HepG2 (cell line): ENCODE results near the gene NRL. TPM values are rescaled to one million over a fixed set of nuclear protein-coding genes. Genes with fewer than 3 reads are reported as not detected.

Experiments used
- EED ChIP-seq: sonication (generic); formaldehyde crosslinking; IDR thresholded peaks from 2 replicates; pipeline ENCODE4 v1.5.0; 2020; ENCODE audit warnings: mild to moderate bottlenecking, missing genetic modification reagents
- HOXA9 ChIP-seq: sonication (generic); formaldehyde crosslinking; IDR thresholded peaks from 2 replicates; pipeline ENCODE4 v1.8.1; 2022; ENCODE audit warnings: missing genetic modification reagents, mild to moderate bottlenecking, moderate library complexity, borderline replicate concordance
- MIER2 ChIP-seq: IDR thresholded peaks from 2 replicates; pipeline ENCODE4 v1.6.1; 2016; ENCODE audit warnings: missing biosample characterization, missing genetic modification reagents
- MIXL1 ChIP-seq: IDR thresholded peaks from 2 replicates; pipeline ENCODE4 v1.6.1; 2016
- NAIF1 ChIP-seq: sonication (generic); formaldehyde crosslinking; IDR thresholded peaks from 2 replicates; pipeline ENCODE4 v1.5.0; 2020; ENCODE audit warnings: mild to moderate bottlenecking, missing genetic modification reagents, borderline replicate concordance
- NFE2L1 ChIP-seq: sonication (generic); formaldehyde crosslinking; IDR thresholded peaks from 2 replicates; pipeline ENCODE4 v1.4.0; 2020; ENCODE audit warnings: missing genetic modification reagents, mild to moderate bottlenecking, borderline replicate concordance
- NFYC ChIP-seq: IDR thresholded peaks from 2 replicates; pipeline ENCODE4 v1.6.1; 2016; ENCODE audit warnings: missing genetic modification reagents, missing compliant biosample characterization
- PCBP2 ChIP-seq: fragments of 200-400 bp; formaldehyde crosslinking; optimal IDR thresholded peaks from 2 replicates; pipeline ENCODE3; 2018; ENCODE audit warnings: low read length, low read depth; ENCODE audit not compliant: poor library complexity, severe bottlenecking
- PRMT3 ChIP-seq: sonication (generic); formaldehyde crosslinking; IDR thresholded peaks from 2 replicates; pipeline ENCODE4 v1.8.1; 2022; ENCODE audit warnings: low read depth, mild to moderate bottlenecking, moderate library complexity, missing genetic modification reagents, borderline replicate concordance
- RELA ChIP-seq: sonication (generic); formaldehyde crosslinking; IDR thresholded peaks from 2 replicates; pipeline ENCODE4 v1.4.0; 2020; ENCODE audit warnings: missing genetic modification reagents
- REXO4 ChIP-seq: sonication (generic); formaldehyde crosslinking; IDR thresholded peaks from 2 replicates; pipeline ENCODE4 v1.8.0; 2022; ENCODE audit warnings: missing genetic modification reagents, mild to moderate bottlenecking, borderline replicate concordance
- ZFYVE20 ChIP-seq: sonication (generic); formaldehyde crosslinking; IDR thresholded peaks from 2 replicates; pipeline ENCODE4 v1.8.0; 2023; ENCODE audit warnings: low read depth, mild to moderate bottlenecking, moderate library complexity, missing genetic modification reagents, borderline replicate concordance
- ZNF207 ChIP-seq: fragments of 450-650 bp; IDR thresholded peaks from 2 replicates; pipeline ENCODE4 v1.6.1; 2016; ENCODE audit warnings: antibody characterized with exemption, borderline replicate concordance
- ZNF383 ChIP-seq: sonication (generic); formaldehyde crosslinking; IDR thresholded peaks from 2 replicates; pipeline ENCODE4 v1.4.0; 2020; ENCODE audit warnings: missing genetic modification reagents, mild to moderate bottlenecking, borderline replicate concordance
- ZNF44 ChIP-seq: sonication (generic); formaldehyde crosslinking; IDR thresholded peaks from 2 replicates; pipeline ENCODE4 v1.5.1; 2020; ENCODE audit warnings: mild to moderate bottlenecking, missing genetic modification reagents
- ZSCAN9 ChIP-seq: IDR thresholded peaks from 2 replicates; pipeline ENCODE4 v1.6.1; 2016; ENCODE audit warnings: borderline replicate concordance
- polyA plus RNA-seq, 8 experiments: library from polyadenylated mRNA; depleted of rRNA in 3 of 8; stranded (reverse) in 7 of 8; unstranded in 1 of 8; fragments of >200 nt; fragmentation: Illumina TruSeq in 4 of 8; extraction: Trizol in 4 of 8; gene quantifications; 2 replicates each; pipeline versions ENCODE4 v1.2.1 to v1.2.3, GENCODE V29; 2011 to 2016; ENCODE audit warnings: low read depth in 4 of 8, missing spikeins in 1 of 8, mixed read lengths in 1 of 8; ENCODE audit not compliant: insufficient read depth in 1 of 8
- total RNA-seq, 5 experiments: library from RNA; depleted of rRNA; stranded (reverse); fragments of >200 nt; fragmentation: Illumina TruSeq; extraction: Trizol; gene quantifications; 2 replicates each; pipeline ENCODE4 v1.2.3, GENCODE V29; 2016; ENCODE audit warnings: low read depth in 1 of 5
- TF ChIP-seq, protein P1 (sequence below): IDR thresholded peaks from 2 replicates; pipeline ENCODE4 v1.6.1; 2016; ENCODE audit warnings: low read depth, missing genetic modification reagents, missing compliant biosample characterization
- TF ChIP-seq, protein P2 (sequence below): sonication (generic); formaldehyde crosslinking; IDR thresholded peaks from 2 replicates; pipeline ENCODE4 v1.9.0; 2022; ENCODE audit warnings: missing genetic modification reagents, mild to moderate bottlenecking, borderline replicate concordance
- TF ChIP-seq, protein P3 (sequence below): sonication (generic); formaldehyde crosslinking; IDR thresholded peaks from 2 replicates; pipeline ENCODE4 v1.4.0; 2020; ENCODE audit warnings: missing genetic modification reagents

The NRL gene
- total and polyA plus RNA-seq, 2 of the 13 experiments (the other 11 are each of a cell fraction or from before 2014, with no cell fraction given), result 2.5 to 4.7 TPM

DNA sequence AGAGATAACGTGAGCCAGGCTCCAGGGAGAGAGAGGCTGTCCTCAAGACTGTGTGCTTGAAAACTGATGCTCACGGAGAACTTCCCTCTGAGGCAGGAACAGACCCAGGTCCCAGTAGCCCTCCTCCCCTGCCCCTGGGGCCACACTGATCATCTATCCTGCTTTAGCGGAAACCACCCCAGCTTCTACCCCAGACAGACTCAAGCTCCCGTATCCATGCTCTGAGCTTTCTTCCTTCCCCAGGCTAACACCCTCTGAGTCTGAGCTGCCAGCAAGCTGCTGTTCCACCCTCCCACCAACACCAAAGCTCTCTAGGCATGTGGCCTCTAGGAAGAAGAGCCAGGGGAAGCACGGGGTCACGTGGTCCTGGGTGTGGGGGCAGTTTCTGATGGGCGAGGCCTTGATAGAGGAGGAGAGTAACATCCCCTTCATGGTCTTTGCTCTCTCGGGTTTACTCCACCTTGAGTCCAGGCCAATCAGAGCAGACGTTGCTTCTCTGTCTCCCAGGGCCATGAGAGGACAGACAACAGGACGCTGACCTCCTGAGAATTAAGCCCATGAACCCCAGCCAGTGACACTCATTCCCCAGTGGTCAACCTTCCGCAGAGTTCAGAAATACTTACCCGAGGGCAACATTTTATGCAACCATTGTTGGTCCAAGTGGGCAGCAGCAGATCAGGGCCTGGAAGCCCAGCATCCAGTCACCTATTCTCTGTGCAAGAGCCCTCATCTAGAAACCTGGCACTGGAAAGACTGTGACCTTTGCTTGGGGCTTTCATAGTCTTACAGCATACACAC lies 19.3 kb downstream of the NRL start (continued):
- TF ChIP-seq, protein P1, sequence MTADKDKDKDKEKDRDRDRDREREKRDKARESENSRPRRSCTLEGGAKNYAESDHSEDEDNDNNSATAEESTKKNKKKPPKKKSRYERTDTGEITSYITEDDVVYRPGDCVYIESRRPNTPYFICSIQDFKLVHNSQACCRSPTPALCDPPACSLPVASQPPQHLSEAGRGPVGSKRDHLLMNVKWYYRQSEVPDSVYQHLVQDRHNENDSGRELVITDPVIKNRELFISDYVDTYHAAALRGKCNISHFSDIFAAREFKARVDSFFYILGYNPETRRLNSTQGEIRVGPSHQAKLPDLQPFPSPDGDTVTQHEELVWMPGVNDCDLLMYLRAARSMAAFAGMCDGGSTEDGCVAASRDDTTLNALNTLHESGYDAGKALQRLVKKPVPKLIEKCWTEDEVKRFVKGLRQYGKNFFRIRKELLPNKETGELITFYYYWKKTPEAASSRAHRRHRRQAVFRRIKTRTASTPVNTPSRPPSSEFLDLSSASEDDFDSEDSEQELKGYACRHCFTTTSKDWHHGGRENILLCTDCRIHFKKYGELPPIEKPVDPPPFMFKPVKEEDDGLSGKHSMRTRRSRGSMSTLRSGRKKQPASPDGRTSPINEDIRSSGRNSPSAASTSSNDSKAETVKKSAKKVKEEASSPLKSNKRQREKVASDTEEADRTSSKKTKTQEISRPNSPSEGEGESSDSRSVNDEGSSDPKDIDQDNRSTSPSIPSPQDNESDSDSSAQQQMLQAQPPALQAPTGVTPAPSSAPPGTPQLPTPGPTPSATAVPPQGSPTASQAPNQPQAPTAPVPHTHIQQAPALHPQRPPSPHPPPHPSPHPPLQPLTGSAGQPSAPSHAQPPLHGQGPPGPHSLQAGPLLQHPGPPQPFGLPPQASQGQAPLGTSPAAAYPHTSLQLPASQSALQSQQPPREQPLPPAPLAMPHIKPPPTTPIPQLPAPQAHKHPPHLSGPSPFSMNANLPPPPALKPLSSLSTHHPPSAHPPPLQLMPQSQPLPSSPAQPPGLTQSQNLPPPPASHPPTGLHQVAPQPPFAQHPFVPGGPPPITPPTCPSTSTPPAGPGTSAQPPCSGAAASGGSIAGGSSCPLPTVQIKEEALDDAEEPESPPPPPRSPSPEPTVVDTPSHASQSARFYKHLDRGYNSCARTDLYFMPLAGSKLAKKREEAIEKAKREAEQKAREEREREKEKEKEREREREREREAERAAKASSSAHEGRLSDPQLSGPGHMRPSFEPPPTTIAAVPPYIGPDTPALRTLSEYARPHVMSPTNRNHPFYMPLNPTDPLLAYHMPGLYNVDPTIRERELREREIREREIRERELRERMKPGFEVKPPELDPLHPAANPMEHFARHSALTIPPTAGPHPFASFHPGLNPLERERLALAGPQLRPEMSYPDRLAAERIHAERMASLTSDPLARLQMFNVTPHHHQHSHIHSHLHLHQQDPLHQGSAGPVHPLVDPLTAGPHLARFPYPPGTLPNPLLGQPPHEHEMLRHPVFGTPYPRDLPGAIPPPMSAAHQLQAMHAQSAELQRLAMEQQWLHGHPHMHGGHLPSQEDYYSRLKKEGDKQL (CRISPR knock-in tag), result peak; percentile 94
- TF ChIP-seq RELA (CRISPR knock-in tag) (peak; percentile 96), REXO4 (CRISPR knock-in tag) (no peak), HOXA9 (no peak), ZNF383 (CRISPR knock-in tag) (peak; percentile 100), MIER2 (CRISPR knock-in tag) (peak; percentile 86), PCBP2 (peak; percentile 48), NFYC (CRISPR knock-in tag) (peak; percentile 91), ZNF44 (peak; percentile 76), NFE2L1 (CRISPR knock-in tag) (no peak), PRMT3 (no peak), ZNF207 (no peak), MIXL1 (CRISPR knock-in tag) (peak; percentile 97), ZSCAN9 (CRISPR knock-in tag) (peak; percentile 99), NAIF1 (CRISPR knock-in tag) (no peak), EED (CRISPR knock-in tag) (no peak; the same call in 1 of the 2 replicates), ZFYVE20 (CRISPR knock-in tag) (0 out of 2 replicates have a peak, but pooled peaks have one; percentile 63)
- TF ChIP-seq, protein P2, sequence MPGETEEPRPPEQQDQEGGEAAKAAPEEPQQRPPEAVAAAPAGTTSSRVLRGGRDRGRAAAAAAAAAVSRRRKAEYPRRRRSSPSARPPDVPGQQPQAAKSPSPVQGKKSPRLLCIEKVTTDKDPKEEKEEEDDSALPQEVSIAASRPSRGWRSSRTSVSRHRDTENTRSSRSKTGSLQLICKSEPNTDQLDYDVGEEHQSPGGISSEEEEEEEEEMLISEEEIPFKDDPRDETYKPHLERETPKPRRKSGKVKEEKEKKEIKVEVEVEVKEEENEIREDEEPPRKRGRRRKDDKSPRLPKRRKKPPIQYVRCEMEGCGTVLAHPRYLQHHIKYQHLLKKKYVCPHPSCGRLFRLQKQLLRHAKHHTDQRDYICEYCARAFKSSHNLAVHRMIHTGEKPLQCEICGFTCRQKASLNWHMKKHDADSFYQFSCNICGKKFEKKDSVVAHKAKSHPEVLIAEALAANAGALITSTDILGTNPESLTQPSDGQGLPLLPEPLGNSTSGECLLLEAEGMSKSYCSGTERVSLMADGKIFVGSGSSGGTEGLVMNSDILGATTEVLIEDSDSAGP (CRISPR knock-in tag), result no peak
- TF ChIP-seq, protein P3, sequence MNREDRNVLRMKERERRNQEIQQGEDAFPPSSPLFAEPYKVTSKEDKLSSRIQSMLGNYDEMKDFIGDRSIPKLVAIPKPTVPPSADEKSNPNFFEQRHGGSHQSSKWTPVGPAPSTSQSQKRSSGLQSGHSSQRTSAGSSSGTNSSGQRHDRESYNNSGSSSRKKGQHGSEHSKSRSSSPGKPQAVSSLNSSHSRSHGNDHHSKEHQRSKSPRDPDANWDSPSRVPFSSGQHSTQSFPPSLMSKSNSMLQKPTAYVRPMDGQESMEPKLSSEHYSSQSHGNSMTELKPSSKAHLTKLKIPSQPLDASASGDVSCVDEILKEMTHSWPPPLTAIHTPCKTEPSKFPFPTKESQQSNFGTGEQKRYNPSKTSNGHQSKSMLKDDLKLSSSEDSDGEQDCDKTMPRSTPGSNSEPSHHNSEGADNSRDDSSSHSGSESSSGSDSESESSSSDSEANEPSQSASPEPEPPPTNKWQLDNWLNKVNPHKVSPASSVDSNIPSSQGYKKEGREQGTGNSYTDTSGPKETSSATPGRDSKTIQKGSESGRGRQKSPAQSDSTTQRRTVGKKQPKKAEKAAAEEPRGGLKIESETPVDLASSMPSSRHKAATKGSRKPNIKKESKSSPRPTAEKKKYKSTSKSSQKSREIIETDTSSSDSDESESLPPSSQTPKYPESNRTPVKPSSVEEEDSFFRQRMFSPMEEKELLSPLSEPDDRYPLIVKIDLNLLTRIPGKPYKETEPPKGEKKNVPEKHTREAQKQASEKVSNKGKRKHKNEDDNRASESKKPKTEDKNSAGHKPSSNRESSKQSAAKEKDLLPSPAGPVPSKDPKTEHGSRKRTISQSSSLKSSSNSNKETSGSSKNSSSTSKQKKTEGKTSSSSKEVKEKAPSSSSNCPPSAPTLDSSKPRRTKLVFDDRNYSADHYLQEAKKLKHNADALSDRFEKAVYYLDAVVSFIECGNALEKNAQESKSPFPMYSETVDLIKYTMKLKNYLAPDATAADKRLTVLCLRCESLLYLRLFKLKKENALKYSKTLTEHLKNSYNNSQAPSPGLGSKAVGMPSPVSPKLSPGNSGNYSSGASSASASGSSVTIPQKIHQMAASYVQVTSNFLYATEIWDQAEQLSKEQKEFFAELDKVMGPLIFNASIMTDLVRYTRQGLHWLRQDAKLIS (CRISPR knock-in tag), result peak; percentile 99
